ENCODE data around the gene TEAD1. TPM values are rescaled to one million over a fixed set of nuclear protein-coding genes. Genes with fewer than 3 reads are reported as not detected.

The TEAD1 gene
- total RNA-seq, 1 experiment from 2014 or later: not detected

DNA sequence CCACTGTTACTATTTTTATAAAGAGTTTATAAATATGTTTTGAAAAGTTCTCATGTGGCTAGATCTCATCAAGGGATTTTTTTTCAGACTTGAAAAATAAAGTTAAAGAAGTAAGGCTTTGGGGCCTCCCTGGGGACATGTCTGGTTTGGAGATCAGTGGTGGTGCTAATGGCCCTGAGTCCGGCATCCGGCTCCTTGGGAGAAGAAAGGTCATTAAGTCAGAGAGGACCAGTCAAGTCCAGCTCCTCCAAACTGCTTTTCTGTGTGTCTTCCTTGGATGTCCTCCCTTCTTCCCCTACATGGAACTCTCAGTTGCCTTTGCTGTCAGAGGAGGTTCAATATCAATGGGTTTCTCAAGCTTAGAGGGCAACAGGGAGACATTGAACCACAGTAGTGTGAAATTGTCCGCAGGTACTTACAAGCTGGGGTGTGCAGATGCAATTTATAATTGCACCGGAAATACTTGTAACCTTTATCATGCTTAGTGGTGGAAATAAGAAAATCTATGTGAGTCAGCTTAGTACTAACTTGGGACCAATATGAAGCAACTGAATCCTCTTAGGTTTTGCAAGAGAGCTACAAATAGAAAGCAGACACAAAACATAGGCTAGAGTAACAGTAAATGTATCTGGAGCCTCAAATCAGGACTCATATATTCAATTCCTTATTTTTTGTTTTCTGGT is 144.3 kb downstream of the TEAD1 start:
- Histone ChIP-seq H3K79me2 (ENCODE audit: low read length) (no peaks in the 10 kb centered on the region), H3K9me2 (replicated peaks; ENCODE audit: insufficient read depth, low read length) (no peaks in the 10 kb centered on the region), H3K9me3 (ENCODE audit: low read length) (no peaks in the 10 kb centered on the region), H3K9ac (ENCODE audit: low read length) (no peak overlapping the region), H4K20me1 (ENCODE audit: insufficient read depth, low read depth, low read length) (no peaks in the 10 kb centered on the region), H3K4me3 (ENCODE audit: low read length) (no peak overlapping the region), H3K27ac (ENCODE audit: low read length) (no peak overlapping the region), H3K27me3 (ENCODE audit: low read length) (no peaks in the 10 kb centered on the region; the same call in 1 of the 2 replicates), H2AFZ (ENCODE audit: low read length) (no peak overlapping the region), H3K4me2 (ENCODE audit: low read depth, low read length, poor library complexity, severe bottlenecking) (no peak overlapping the region), H3K36me3 (ENCODE audit: insufficient read depth, low read length) (no peaks in the 10 kb centered on the region), H3K4me1 (ENCODE audit: low read length) (no peaks in the 10 kb centered on the region)
- DNase-seq: no peak

DNA sequence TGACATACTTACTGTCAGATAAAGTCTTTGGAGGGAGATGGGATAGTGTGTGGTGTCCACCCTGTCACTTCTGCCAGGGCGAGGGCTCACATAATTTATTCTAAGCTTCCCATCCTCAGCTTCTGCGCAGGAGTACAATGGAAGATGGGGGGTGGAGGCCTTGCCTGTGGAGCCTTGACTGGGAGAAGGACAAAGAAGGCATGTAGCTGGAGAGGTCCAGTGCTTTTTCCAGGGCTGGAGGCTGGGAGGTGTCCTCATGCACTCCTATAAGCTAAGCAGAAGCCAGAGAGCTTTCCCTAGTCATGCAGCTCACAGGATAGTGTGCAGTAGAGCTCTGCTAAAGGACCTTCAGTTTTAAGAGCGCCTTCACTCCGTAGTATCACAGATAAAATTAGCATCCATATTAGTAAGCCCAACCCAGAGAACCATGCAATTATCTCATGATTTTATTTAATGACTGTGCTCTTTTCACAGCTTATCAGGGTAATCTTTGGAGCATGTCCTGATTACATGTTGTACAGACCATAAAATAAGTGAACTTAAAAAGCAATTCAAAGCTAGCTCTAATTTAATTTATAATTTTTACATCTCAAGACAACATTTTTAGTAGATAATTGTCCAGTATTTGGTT is 148.3 kb downstream of the TEAD1 start:
- no peaks in the 10 kb centered on the region; the same call in 1 of the 2 replicates for H3K27me3 ChIP-seq (ENCODE audit: low read length)
- no peaks in the 10 kb centered on the region for H3K36me3 ChIP-seq (ENCODE audit: insufficient read depth, low read length)
- H3K4me3 ChIP-seq (ENCODE audit: low read length): no peak overlapping the region
- H3K9ac ChIP-seq (ENCODE audit: low read length): no peak overlapping the region
- H4K20me1 ChIP-seq (ENCODE audit: insufficient read depth, low read depth, low read length): no peaks in the 10 kb centered on the region
- H3K4me1 ChIP-seq (ENCODE audit: low read length): no peaks in the 10 kb centered on the region
- no peak overlapping the region for H3K27ac ChIP-seq (ENCODE audit: low read length)
- no peak for DNase-seq
- H3K9me2 ChIP-seq (replicated peaks; ENCODE audit: insufficient read depth, low read length): no peaks in the 10 kb centered on the region
- no peak overlapping the region for H3K4me2 ChIP-seq (ENCODE audit: low read depth, low read length, poor library complexity, severe bottlenecking)
- H3K9me3 ChIP-seq (ENCODE audit: low read length): no peaks in the 10 kb centered on the region
- no peak overlapping the region for H2AFZ ChIP-seq (ENCODE audit: low read length)
- no peaks in the 10 kb centered on the region for H3K79me2 ChIP-seq (ENCODE audit: low read length)

GRCh38 chr11:12824281-12825041 is 150.2 kb downstream of the TEAD1 start:
- no peaks in the 10 kb centered on the region; the same call in 1 of the 2 replicates for H3K4me1 ChIP-seq (ENCODE audit: low read length)
- H3K9me3 ChIP-seq (ENCODE audit: low read length): no peaks in the 10 kb centered on the region
- H3K27me3 ChIP-seq (ENCODE audit: low read length): 0 out of 2 replicates have a peak, but pooled peaks cover 3% of the 10 kb centered on the region
- H3K9me2 ChIP-seq (replicated peaks; ENCODE audit: insufficient read depth, low read length): no peaks in the 10 kb centered on the region
- no peak overlapping the region for H3K4me2 ChIP-seq (ENCODE audit: low read depth, low read length, poor library complexity, severe bottlenecking)
- no peaks in the 10 kb centered on the region for H4K20me1 ChIP-seq (ENCODE audit: insufficient read depth, low read depth, low read length)
- no peak overlapping the region for H3K27ac ChIP-seq (ENCODE audit: low read length)
- H3K36me3 ChIP-seq (ENCODE audit: insufficient read depth, low read length): no peaks in the 10 kb centered on the region
- no peak overlapping the region for H2AFZ ChIP-seq (ENCODE audit: low read length)
- H3K79me2 ChIP-seq (ENCODE audit: low read length): no peaks in the 10 kb centered on the region
- H3K9ac ChIP-seq (ENCODE audit: low read length): no peak overlapping the region
- DNase-seq: no peak
- H3K4me3 ChIP-seq (ENCODE audit: low read length): no peak overlapping the region

DNA sequence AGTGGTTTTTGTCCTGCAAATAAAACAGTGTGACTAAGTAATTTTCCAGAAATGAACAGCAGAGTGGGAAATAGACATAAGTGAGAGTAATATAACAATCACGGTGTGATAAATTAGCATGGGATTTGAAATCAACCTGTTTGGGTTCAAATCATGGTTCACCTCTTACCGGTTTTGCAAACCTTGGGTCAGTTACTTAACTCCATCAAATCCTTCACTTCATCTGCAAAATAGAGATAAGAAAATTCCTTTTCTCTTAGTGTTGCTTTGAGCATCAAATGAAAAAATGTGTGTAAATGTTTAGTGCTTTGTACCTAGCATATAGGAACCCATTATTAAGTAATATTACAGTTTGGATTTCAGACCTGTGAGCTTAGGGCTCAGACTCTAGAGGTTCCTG is 152.2 kb downstream of the TEAD1 start:
- Histone ChIP-seq H3K27me3 (ENCODE audit: low read length) (0 out of 2 replicates have a peak, but pooled peaks cover 3% of the 10 kb centered on the region), H3K9me2 (replicated peaks; ENCODE audit: insufficient read depth, low read length) (no peaks in the 10 kb centered on the region), H3K9ac (ENCODE audit: low read length) (no peak overlapping the region), H3K27ac (ENCODE audit: low read length) (no peak overlapping the region), H3K4me2 (ENCODE audit: low read depth, low read length, poor library complexity, severe bottlenecking) (no peak overlapping the region), H4K20me1 (ENCODE audit: insufficient read depth, low read depth, low read length) (no peaks in the 10 kb centered on the region), H3K36me3 (ENCODE audit: insufficient read depth, low read length) (no peaks in the 10 kb centered on the region), H3K79me2 (ENCODE audit: low read length) (no peaks in the 10 kb centered on the region), H3K9me3 (ENCODE audit: low read length) (no peaks in the 10 kb centered on the region), H3K4me3 (ENCODE audit: low read length) (no peak overlapping the region), H3K4me1 (ENCODE audit: low read length) (no peaks in the 10 kb centered on the region; the same call in 1 of the 2 replicates), H2AFZ (ENCODE audit: low read length) (no peak overlapping the region)
- no peak for DNase-seq

DNA sequence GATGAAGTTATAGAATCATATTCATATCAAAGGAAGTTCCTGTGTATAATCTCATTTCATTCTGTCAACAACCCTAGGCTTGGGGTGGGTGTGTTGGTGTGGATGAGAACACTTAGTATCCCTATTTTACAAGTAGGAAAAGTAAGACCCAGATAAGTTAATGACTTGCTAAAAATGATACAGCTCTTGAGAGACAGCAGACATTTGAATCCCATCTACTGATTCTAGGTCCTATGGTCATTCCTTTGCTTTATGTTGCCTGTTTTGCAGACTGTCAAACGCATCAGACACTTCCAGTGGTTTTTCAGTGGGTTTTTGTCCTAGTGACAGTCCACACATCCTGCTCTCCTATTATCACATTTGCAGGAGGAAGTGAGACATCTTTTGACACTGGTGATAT is 153.1 kb downstream of the TEAD1 start:
- Histone ChIP-seq H3K9me2 (replicated peaks; ENCODE audit: insufficient read depth, low read length) (no peaks in the 10 kb centered on the region), H3K4me2 (ENCODE audit: low read depth, low read length, poor library complexity, severe bottlenecking) (no peak overlapping the region), H2AFZ (ENCODE audit: low read length) (no peak overlapping the region), H3K27ac (ENCODE audit: low read length) (no peak overlapping the region), H3K4me1 (ENCODE audit: low read length) (no peaks in the 10 kb centered on the region; the same call in 1 of the 2 replicates), H3K9ac (ENCODE audit: low read length) (no peak overlapping the region), H3K9me3 (ENCODE audit: low read length) (no peaks in the 10 kb centered on the region), H3K4me3 (ENCODE audit: low read length) (no peak overlapping the region), H3K36me3 (ENCODE audit: insufficient read depth, low read length) (no peaks in the 10 kb centered on the region), H3K27me3 (ENCODE audit: low read length) (0 out of 2 replicates have a peak, but pooled peaks cover 3% of the 10 kb centered on the region), H3K79me2 (ENCODE audit: low read length) (no peaks in the 10 kb centered on the region), H4K20me1 (ENCODE audit: insufficient read depth, low read depth, low read length) (no peaks in the 10 kb centered on the region)
- DNase-seq: no peak

- no peaks in the 10 kb centered on the region for H3K9me2 ChIP-seq (replicated peaks; ENCODE audit: insufficient read depth, low read length)
- no peaks in the 10 kb centered on the region; the same call in 1 of the 2 replicates for H3K4me1 ChIP-seq (ENCODE audit: low read length)
- no peak overlapping the region for H3K9ac ChIP-seq (ENCODE audit: low read length)
- no peak overlapping the region for H3K4me2 ChIP-seq (ENCODE audit: low read depth, low read length, poor library complexity, severe bottlenecking)
- no peak for DNase-seq
- H2AFZ ChIP-seq (ENCODE audit: low read length): no peak overlapping the region
- 0 out of 2 replicates have a peak, but pooled peaks cover 3% of the 10 kb centered on the region for H3K27me3 ChIP-seq (ENCODE audit: low read length)
- H3K9me3 ChIP-seq (ENCODE audit: low read length): no peaks in the 10 kb centered on the region
- H3K36me3 ChIP-seq (ENCODE audit: insufficient read depth, low read length): no peaks in the 10 kb centered on the region
- H3K79me2 ChIP-seq (ENCODE audit: low read length): no peaks in the 10 kb centered on the region
- no peaks in the 10 kb centered on the region for H4K20me1 ChIP-seq (ENCODE audit: insufficient read depth, low read depth, low read length)
- no peak overlapping the region for H3K4me3 ChIP-seq (ENCODE audit: low read length)
- H3K27ac ChIP-seq (ENCODE audit: low read length): no peak overlapping the region
These were observed 153.9 kb downstream of the TEAD1 start for GRCh38 chr11:12827929-12828812.

DNA sequence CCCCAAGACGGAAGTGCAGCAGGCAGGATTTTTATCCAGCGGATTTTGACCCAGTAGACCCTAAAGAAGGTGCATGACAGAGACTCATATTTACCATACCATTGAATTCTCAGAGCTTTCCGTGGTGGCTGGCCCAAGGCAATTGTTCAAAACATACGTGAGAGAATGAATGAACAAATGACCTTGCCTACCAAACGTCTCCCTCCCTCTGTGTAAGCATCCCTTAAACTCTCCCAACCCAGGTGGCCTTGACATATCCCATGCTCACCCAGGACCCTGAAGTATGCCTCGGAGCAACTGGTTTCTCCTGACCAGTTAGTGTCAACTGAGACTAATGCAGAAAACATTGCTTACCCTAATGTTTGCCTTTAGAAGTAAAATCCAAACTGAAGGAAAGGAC is 154.9 kb downstream of the TEAD1 start:
- Histone ChIP-seq H3K79me2 (ENCODE audit: low read length) (no peaks in the 10 kb centered on the region), H3K9ac (ENCODE audit: low read length) (no peak overlapping the region), H2AFZ (ENCODE audit: low read length) (no peak overlapping the region), H3K4me1 (ENCODE audit: low read length) (no peaks in the 10 kb centered on the region; the same call in 1 of the 2 replicates), H3K9me2 (replicated peaks; ENCODE audit: insufficient read depth, low read length) (no peaks in the 10 kb centered on the region), H4K20me1 (ENCODE audit: insufficient read depth, low read depth, low read length) (no peaks in the 10 kb centered on the region), H3K36me3 (ENCODE audit: insufficient read depth, low read length) (no peaks in the 10 kb centered on the region), H3K4me3 (ENCODE audit: low read length) (no peak overlapping the region), H3K27me3 (ENCODE audit: low read length) (0 out of 2 replicates have a peak, but pooled peaks cover 3% of the 10 kb centered on the region), H3K9me3 (ENCODE audit: low read length) (no peaks in the 10 kb centered on the region), H3K27ac (ENCODE audit: low read length) (no peak overlapping the region), H3K4me2 (ENCODE audit: low read depth, low read length, poor library complexity, severe bottlenecking) (no peak overlapping the region)
- no peak for DNase-seq

Data from Karpas-422 (cell line).